Measurements from ENCODE around the gene ADSS1. TPM values are rescaled to one million over a fixed set of nuclear protein-coding genes. Genes with fewer than 3 reads are reported as not detected.

Gene ADSS1
- total RNA-seq, 1 experiment from 2014 or later, result 0.52 TPM

DNA sequence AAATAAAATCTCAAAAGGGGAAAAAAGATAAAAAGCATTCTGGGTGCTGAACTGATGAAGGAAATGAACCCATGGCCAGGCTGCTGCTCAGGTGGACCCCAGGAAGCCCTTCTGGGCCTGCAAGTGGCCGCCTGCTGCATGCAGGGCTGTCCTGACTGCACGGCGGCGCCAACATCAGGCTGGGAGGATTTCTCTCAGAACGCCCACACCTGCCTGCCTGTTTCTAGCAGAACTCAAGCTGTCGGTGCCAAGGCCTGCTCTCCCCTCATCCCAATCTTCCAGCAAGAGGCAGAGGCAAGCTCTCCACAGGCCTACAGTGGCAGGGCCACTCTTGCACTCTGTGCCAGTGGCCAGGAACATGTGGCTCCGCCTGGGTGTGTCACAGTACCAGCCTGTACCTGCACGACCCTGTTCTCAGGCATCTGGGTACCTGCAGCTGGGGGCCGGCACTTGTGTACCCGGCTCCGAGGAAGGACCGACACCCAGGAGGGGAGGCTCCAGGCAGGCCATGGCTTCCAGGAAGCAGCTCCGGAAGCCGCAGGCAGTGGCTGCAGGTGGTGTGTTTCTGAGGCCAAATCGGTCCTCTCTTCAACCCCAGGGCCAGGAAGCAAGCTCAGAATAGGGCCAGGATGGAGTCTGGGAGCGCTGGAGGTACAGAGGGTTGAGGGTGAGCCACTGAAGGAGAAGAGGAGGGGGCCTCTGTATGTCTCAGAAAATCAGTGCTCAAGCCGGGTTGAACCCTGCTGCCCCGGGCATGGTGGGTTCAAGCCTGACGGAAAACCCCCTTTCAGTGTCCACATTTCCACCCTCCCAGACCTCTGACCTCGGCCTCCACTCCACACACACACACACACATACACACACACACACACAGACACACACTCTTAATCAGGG is 37.2 kb upstream of the ADSS1 start:
- ChIA-PET POLR2A (ENCODE audit: low non-redundant PET) (no interaction called here), CTCF (no interaction called here)
- intact Hi-C loops (cut with micrococcal nuclease; ENCODE audit: unreplicated experiment), result no loop called here
- no peak overlapping the region for H3K4me3 ChIP-seq (ENCODE audit: low read depth, low read length, poor library complexity, severe bottlenecking)
- no peak for DNase-seq (ENCODE audit: low spot score)
- peaks cover 24% of the 10 kb centered on the region for H3K4me1 ChIP-seq (ENCODE audit: insufficient read depth, low read length, poor library complexity, severe bottlenecking)
- no peaks in the 10 kb centered on the region for H3K36me3 ChIP-seq (ENCODE audit: insufficient read depth, low read length, poor library complexity, severe bottlenecking)
- TF ChIP-seq EZH2 (IDR thresholded peaks at IDR 0.05; ENCODE audit: borderline replicate concordance, low read depth, low read length, poor library complexity, severe bottlenecking), result no peak
- TF ChIP-seq, protein P1, sequence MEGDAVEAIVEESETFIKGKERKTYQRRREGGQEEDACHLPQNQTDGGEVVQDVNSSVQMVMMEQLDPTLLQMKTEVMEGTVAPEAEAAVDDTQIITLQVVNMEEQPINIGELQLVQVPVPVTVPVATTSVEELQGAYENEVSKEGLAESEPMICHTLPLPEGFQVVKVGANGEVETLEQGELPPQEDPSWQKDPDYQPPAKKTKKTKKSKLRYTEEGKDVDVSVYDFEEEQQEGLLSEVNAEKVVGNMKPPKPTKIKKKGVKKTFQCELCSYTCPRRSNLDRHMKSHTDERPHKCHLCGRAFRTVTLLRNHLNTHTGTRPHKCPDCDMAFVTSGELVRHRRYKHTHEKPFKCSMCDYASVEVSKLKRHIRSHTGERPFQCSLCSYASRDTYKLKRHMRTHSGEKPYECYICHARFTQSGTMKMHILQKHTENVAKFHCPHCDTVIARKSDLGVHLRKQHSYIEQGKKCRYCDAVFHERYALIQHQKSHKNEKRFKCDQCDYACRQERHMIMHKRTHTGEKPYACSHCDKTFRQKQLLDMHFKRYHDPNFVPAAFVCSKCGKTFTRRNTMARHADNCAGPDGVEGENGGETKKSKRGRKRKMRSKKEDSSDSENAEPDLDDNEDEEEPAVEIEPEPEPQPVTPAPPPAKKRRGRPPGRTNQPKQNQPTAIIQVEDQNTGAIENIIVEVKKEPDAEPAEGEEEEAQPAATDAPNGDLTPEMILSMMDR (conservative IDR thresholded peaks at IDR 0.05; ENCODE audit: low read depth, low read length), result no peak
- no peak overlapping the region for H3K27ac ChIP-seq (ENCODE audit: low read depth, low read length, poor library complexity, severe bottlenecking)
- BruUV-seq (replicated peaks), result no TSS peak
- H3K9me3 ChIP-seq (ENCODE audit: low read depth, low read length, poor library complexity, severe bottlenecking), result no peaks in the 10 kb centered on the region
- H3K27me3 ChIP-seq (replicated peaks; ENCODE audit: insufficient read depth, low read depth, low read length, poor library complexity), result no peaks in the 10 kb centered on the region

DNA sequence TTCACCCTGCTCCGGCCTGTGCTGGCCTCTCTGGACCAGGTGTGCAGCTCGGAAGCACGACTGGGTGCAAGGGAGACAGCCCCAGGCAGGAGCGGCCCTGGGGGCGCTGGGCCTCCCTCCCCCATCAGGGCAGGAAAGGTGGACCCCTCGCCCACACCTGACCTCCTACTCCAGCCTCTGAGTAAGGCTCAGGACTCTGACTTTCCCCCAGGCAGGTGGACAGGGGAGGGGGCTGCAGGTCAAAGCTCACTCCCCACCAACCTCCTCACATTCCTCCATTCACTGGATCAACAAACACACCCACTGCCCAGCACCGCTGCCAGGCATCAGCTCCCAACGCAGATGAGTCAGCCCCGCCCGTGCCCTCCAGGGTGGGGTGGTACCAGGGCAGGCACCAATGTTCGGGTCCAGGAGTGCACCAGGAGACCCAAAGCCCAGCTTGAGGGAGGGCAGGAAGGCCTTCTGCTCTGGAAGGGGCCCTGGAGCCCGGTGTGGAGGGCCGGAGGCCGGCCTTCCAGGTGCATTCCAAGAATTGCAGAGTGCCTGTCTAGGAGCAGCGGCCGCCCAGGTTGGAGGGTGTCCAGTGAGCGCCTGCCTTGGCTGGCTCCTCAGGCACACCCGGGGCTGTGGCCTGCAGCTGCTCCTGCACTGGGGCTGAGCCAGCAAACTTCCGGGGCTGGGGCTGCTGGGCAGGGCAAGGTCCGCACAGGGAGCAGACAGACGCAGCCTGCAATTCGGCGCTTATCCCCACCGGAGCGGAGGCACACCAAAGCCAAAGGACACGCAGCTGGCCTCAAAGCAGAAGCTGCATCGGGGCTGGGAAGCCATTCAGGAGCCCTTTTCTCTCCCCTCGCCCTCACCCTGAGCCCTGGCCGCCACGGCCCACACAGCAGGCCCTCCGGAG is 36.2 kb upstream of the ADSS1 start:
- DNase-seq (ENCODE audit: low spot score), result no peak
- Histone ChIP-seq H3K4me3 (ENCODE audit: low read depth, low read length, poor library complexity, severe bottlenecking) (no peak overlapping the region), H3K9me3 (ENCODE audit: low read depth, low read length, poor library complexity, severe bottlenecking) (no peaks in the 10 kb centered on the region), H3K27ac (ENCODE audit: low read depth, low read length, poor library complexity, severe bottlenecking) (no peak overlapping the region), H3K36me3 (ENCODE audit: insufficient read depth, low read length, poor library complexity, severe bottlenecking) (no peaks in the 10 kb centered on the region), H3K4me1 (ENCODE audit: insufficient read depth, low read length, poor library complexity, severe bottlenecking) (peaks cover 14% of the 10 kb centered on the region), H3K27me3 (replicated peaks; ENCODE audit: insufficient read depth, low read depth, low read length, poor library complexity) (no peaks in the 10 kb centered on the region)
- intact Hi-C loops (cut with micrococcal nuclease; ENCODE audit: unreplicated experiment), result no loop called here
- CTCF ChIA-PET, result no interaction called here
- BruUV-seq (replicated peaks), result no TSS peak
- POLR2A ChIA-PET (ENCODE audit: low non-redundant PET), result no interaction called here
- no peak for TF ChIP-seq EZH2 (IDR thresholded peaks at IDR 0.05; ENCODE audit: borderline replicate concordance, low read depth, low read length, poor library complexity, severe bottlenecking)
- TF ChIP-seq, protein P1 (conservative IDR thresholded peaks at IDR 0.05; ENCODE audit: low read depth, low read length), result no peak

DNA sequence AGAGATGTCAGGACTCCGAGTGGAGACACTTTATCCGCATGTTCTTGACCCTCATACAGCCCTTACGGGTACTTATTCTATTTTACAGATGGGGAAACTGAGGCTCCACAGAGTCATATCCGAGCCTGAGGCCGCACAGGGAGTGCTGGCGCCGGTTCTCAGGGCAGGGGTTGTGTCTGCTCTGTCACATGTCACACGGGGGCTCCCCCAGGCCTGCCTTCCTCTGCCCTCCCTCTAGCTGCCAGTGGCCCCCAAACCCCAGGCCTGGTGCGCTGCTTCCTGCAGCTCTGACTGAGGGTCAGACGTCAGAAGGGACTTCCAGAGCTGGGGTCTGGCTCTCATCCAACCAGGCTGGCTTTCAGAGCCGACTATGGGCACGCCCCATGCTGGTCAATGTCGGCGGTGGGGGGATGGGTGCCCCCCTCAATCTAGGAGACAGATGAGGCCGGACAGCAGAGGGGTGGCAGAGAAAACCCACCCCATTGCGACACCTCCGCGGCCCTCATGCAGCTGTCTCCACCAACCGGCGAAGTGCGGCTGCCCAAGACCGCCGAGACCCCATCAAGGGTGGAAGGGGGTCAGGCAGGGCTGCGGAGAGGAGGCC is 35.4 kb upstream of the ADSS1 start:
- TF ChIP-seq, protein P1 (conservative IDR thresholded peaks at IDR 0.05; ENCODE audit: low read depth, low read length), result no peak
- no peak for TF ChIP-seq EZH2 (IDR thresholded peaks at IDR 0.05; ENCODE audit: borderline replicate concordance, low read depth, low read length, poor library complexity, severe bottlenecking)
- CTCF ChIA-PET, result no interaction called here
- DNase-seq (ENCODE audit: low spot score), result no peak
- Histone ChIP-seq H3K4me1 (ENCODE audit: insufficient read depth, low read length, poor library complexity, severe bottlenecking) (peaks cover 13% of the 10 kb centered on the region), H3K27ac (ENCODE audit: low read depth, low read length, poor library complexity, severe bottlenecking) (no peak overlapping the region), H3K4me3 (ENCODE audit: low read depth, low read length, poor library complexity, severe bottlenecking) (peak overlapping the region; percentile 98), H3K36me3 (ENCODE audit: insufficient read depth, low read length, poor library complexity, severe bottlenecking) (no peaks in the 10 kb centered on the region), H3K9me3 (ENCODE audit: low read depth, low read length, poor library complexity, severe bottlenecking) (no peaks in the 10 kb centered on the region), H3K27me3 (replicated peaks; ENCODE audit: insufficient read depth, low read depth, low read length, poor library complexity) (no peaks in the 10 kb centered on the region)
- POLR2A ChIA-PET (ENCODE audit: low non-redundant PET), result no interaction called here
- intact Hi-C loops (cut with micrococcal nuclease; ENCODE audit: unreplicated experiment), result no loop called here
- BruUV-seq (replicated peaks), result no TSS peak
